ENCODE data around the gene ACTC1. TPM values are rescaled to one million over a fixed set of nuclear protein-coding genes. Genes with fewer than 3 reads are reported as not detected.

The ACTC1 gene
- total and polyA plus RNA-seq, 12 donors = 3,470 to 17,444 (median 12,633) TPM

DNA sequence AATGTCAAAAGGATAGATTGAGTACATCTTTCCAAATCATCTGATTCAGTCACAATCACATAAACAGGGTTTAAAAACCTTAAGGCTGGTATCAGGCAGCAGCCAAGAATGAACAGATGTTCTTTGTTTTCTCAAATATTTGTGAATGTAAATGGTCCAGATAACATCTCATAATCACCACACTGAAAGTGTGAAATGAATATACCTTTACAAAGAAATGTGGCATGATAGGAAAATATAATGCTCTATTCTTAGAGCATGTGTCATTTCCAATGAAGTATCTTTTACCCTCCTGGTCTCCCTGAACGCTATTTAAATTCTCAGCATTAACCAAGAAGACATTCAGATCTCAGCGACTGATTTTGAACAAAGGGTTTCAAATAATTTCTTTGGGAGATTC is 8.8 kb upstream of the ACTC1 start:
- Histone ChIP-seq H3K27me3 (peaks cover 0 to 18% (median 8%) of the 10 kb centered on the region in 7 donors), H3K9me3 (peaks cover 0 to 11% (median 0%) of the 10 kb centered on the region in 11 donors), H3K36me3 (no peaks in the 10 kb centered on the region), H3K4me1 (peaks cover 0 to 27% (median 12%) of the 10 kb centered on the region in 9 donors), H3K27ac (peak overlapping the region in 1 of 10 donors; percentile 2), H3K4me3 (no peak overlapping the region)
- TF ChIP-seq, protein P1, sequence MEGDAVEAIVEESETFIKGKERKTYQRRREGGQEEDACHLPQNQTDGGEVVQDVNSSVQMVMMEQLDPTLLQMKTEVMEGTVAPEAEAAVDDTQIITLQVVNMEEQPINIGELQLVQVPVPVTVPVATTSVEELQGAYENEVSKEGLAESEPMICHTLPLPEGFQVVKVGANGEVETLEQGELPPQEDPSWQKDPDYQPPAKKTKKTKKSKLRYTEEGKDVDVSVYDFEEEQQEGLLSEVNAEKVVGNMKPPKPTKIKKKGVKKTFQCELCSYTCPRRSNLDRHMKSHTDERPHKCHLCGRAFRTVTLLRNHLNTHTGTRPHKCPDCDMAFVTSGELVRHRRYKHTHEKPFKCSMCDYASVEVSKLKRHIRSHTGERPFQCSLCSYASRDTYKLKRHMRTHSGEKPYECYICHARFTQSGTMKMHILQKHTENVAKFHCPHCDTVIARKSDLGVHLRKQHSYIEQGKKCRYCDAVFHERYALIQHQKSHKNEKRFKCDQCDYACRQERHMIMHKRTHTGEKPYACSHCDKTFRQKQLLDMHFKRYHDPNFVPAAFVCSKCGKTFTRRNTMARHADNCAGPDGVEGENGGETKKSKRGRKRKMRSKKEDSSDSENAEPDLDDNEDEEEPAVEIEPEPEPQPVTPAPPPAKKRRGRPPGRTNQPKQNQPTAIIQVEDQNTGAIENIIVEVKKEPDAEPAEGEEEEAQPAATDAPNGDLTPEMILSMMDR (IDR thresholded peaks at IDR 0.05) = no peak
- DNase-seq (no peak), ATAC-seq (no peak)
- 57 to 69% methylated on average over 2 of the region's 2 CpGs for WGBS, 2 donors
- intact Hi-C loops (cut with DNase I) = no loop called here

DNA sequence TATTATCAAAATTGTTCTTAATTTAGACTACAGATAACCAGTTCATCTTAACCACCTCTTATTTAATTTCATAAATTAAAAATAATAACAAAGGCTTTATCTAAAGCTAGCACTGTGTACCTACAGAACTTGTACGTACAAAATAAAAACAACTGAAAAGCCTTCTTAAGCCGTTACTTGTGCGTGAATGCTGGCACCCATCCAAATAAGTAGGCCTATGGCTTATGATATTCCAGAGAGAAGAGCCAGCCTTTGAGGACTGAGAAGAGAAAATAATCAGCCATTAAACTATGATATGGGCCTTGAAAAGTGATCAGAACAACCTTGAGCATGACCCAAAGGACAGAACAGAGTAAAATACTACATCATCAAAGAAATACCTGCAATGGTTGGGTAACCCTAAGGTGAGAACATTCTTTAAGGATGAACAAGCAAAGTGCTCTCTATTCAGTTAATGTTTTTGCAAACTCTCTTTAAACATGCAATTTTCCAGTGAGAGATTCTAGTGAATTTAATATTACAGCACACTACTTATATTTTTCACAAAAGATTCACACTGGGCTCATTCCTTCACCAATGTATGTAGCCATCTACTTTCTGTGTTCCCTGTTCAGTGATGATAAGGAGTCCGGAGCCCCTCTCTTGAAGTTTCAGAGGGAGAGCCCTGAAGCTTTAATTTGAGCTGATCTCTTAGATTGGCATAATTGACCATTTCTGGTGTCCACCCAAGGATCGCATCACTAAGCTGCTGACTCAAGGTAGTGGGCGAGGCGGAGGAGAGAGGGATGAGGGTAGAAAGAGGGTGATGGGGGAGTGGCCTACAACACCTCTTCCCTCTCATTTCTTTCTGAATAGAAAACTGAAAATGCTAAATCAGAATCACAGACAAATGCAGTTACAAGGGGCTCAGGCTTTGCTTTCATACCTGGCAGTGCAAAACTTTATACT is 7.7 kb upstream of the ACTC1 start:
- TF ChIP-seq, protein P1 (IDR thresholded peaks at IDR 0.05) = no peak
- Histone ChIP-seq H3K36me3 (no peaks in the 10 kb centered on the region), H3K4me1 (peaks cover 0 to 36% (median 14%) of the 10 kb centered on the region in 9 donors), H3K9me3 (peaks cover 0 to 11% (median 0%) of the 10 kb centered on the region in 11 donors), H3K4me3 (no peak overlapping the region), H3K27me3 (peaks cover 0 to 27% (median 9%) of the 10 kb centered on the region in 7 donors), H3K27ac (no peak overlapping the region)
- 74 to 77% methylated on average over 7 of the region's 7 CpGs for WGBS, 2 donors
- intact Hi-C loops (cut with DNase I) = no loop called here
- ATAC-seq (no peak), DNase-seq (no peak)

DNA sequence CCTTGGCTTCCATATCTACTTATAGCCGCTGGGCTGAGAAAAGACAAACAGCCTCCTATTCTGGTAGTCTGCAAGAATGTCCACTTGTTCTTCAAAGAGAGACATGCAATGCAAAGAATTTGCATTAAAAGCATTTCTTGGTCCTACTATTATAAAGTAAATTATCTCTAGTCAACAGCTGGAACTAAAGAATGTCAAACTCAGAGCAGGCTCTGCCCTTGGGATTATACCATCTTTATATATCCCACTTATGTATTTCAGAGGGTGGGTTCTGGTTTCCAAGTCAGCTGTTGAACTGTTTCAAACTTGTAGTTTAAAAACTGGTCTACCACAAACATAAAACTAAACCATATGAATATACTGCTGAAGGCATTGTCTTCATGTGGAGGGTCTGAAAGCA is 7.0 kb upstream of the ACTC1 start:
- ATAC-seq (no peak), DNase-seq (no peak)
- peaks cover 0 to 4% (median 0%) of the 10 kb centered on the region in 11 donors for H3K9me3 ChIP-seq
- intact Hi-C loops (cut with DNase I) = no loop called here
- H3K4me1 ChIP-seq = peaks cover 0 to 43% (median 17%) of the 10 kb centered on the region in 9 donors
- H3K36me3 ChIP-seq = no peaks in the 10 kb centered on the region
- peaks cover 0 to 27% (median 9%) of the 10 kb centered on the region in 7 donors for H3K27me3 ChIP-seq
- WGBS, 2 donors = 83 to 85% methylated on average over 1 of the region's 1 CpG
- H3K27ac ChIP-seq = no peak overlapping the region
- H3K4me3 ChIP-seq = no peak overlapping the region
- TF ChIP-seq, protein P1 (IDR thresholded peaks at IDR 0.05) = no peak

DNA sequence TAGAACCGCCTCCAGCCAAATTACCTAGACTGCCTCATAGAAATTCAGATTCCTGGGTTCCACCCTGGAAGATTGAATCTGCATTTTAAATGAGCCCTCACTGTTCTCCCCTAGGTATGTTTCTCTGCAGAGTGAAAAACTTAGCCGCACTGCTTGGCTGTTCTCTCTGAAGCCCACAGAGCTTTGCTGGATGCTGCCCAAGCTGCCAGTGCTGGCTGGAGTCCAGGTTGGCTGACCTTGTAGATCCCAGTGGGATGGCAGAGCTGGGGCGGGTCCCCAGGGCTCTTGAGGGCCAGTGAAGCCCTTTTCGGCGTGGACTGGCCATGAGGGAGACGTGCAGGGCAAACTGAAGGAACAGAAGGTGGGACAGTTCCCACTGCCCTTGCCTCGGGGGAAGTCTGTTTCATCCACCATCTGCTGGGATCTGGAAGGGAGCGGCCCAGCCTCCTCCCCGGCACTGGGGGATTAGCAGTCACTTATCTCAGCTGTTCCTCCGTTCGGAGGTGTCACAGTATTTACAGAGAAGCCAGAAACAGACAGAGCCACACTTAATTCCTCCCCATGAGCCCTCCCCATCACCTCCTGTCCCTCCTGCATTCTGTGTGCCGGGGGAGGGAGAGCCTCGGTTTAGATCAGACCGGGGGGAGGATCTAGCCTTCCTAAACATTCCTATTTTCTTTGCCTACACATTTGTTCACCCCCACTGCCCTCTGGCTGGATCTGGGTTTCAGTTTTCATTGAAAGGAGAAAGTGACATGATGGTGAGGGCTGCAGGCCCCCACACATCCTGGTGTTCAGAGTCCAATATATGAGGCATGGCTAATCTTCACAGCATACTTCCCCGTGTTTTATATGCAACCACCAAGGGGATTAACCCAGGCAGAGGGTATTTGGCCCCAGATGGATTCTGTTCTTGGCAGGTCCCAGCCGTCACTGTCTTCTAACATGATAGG is 4.1 kb upstream of the ACTC1 start:
- H3K36me3 ChIP-seq = no peaks in the 10 kb centered on the region
- intact Hi-C loops (cut with DNase I) = loop anchor here in 5 of 10 donors (2.0 to 10.0 kb wide), 5 partner anchors 48 to 105 kb away; no protein-coding TSS in a partner anchor
- peak overlapping the region; percentile 28 to 95 (median 92) for H3K27ac ChIP-seq
- no peaks in the 10 kb centered on the region for H3K9me3 ChIP-seq
- peaks cover 0 to 56% (median 20%) of the 10 kb centered on the region in 9 donors for H3K4me1 ChIP-seq
- DNase-seq (peak; percentile 80 to 83), ATAC-seq (peak; percentile 18 to 68 (median 60))
- peak overlapping the region in 1 of 10 donors; percentile 13 for H3K4me3 ChIP-seq
- TF ChIP-seq, protein P1 (IDR thresholded peaks at IDR 0.05) = no peak
- peaks cover 0 to 46% (median 26%) of the 10 kb centered on the region in 7 donors for H3K27me3 ChIP-seq
- WGBS, 2 donors = 11 to 17% methylated on average over 16 of the region's 16 CpGs

Data from heart right ventricle (tissue), 16 donors.